Measurements from ENCODE around the gene FUT6. TPM values are rescaled to one million over a fixed set of nuclear protein-coding genes. Genes with fewer than 3 reads are reported as not detected.

FUT6 gene
- total RNA-seq, 4 donors from 2014 or later: 0.29 TPM; not detected in 3

GRCh38 chr19:5806905-5807304 is 32.6 kb downstream of the FUT6 start:
- H3K27ac ChIP-seq: no peak overlapping the region
- H3K27me3 ChIP-seq: peaks cover 34 to 45% (median 38%) of the 10 kb centered on the region in 3 donors
- ATAC-seq (no peak), DNase-seq (no peak)
- H3K36me3 ChIP-seq: no peaks in the 10 kb centered on the region
- TF ChIP-seq CTCF (IDR thresholded peaks at IDR 0.05 in 4 of 5, conservative IDR thresholded peaks at IDR 0.05 in 1 of 5) (no peak), POLR2A (IDR thresholded peaks at IDR 0.05) (no peak)
- H3K4me1 ChIP-seq: peaks cover 0 to 4% of the 10 kb centered on the region in 2 donors
- no peak overlapping the region for H3K4me3 ChIP-seq
- in situ Hi-C loops (cut with MboI; ENCODE audit: low sequenced_read_pairs in 4 of 4): no loop called here
- intact Hi-C loops (cut with DNase I; ENCODE audit: low total_unique reads): no loop called here
- no peaks in the 10 kb centered on the region for H3K9me3 ChIP-seq

- Histone ChIP-seq H3K4me3 (no peak overlapping the region), H3K27me3 (peaks cover 42 to 53% (median 46%) of the 10 kb centered on the region in 3 donors), H3K36me3 (no peaks in the 10 kb centered on the region), H3K4me1 (peaks cover 0 to 4% of the 10 kb centered on the region in 2 donors), H3K9me3 (no peaks in the 10 kb centered on the region), H3K27ac (no peak overlapping the region)
- in situ Hi-C loops (cut with MboI; ENCODE audit: low sequenced_read_pairs in 4 of 4): no loop called here
- intact Hi-C loops (cut with DNase I; ENCODE audit: low total_unique reads): no loop called here
- DNase-seq (no peak), ATAC-seq (no peak)
- TF ChIP-seq CTCF (IDR thresholded peaks at IDR 0.05 in 4 of 5, conservative IDR thresholded peaks at IDR 0.05 in 1 of 5): no peak
- no peak for TF ChIP-seq POLR2A (IDR thresholded peaks at IDR 0.05)
Observed at GRCh38 chr19:5806133-5806489, 33.4 kb downstream of the FUT6 start.

GRCh38 chr19:5805462-5806132 is 33.9 kb downstream of the FUT6 start:
- in situ Hi-C loops (cut with MboI; ENCODE audit: low sequenced_read_pairs in 4 of 4) (no loop called here), intact Hi-C loops (cut with DNase I; ENCODE audit: low total_unique reads) (loop anchor here (2.0 kb wide), 1 partner anchor 87 kb away; no protein-coding TSS in a partner anchor)
- Histone ChIP-seq H3K27ac (no peak overlapping the region), H3K9me3 (no peaks in the 10 kb centered on the region), H3K36me3 (no peaks in the 10 kb centered on the region), H3K27me3 (peaks cover 47 to 58% (median 52%) of the 10 kb centered on the region in 3 donors), H3K4me3 (no peak overlapping the region), H3K4me1 (peaks cover 0 to 4% of the 10 kb centered on the region in 2 donors)
- TF ChIP-seq POLR2A (IDR thresholded peaks at IDR 0.05) (no peak), CTCF (IDR thresholded peaks at IDR 0.05 in 4 of 5, conservative IDR thresholded peaks at IDR 0.05 in 1 of 5) (peak in 3 of 5 experiments; percentile 4 to 49 (median 32))
- ATAC-seq: no peak
- DNase-seq: no peak

GRCh38 chr19:5804516-5805461 is 34.7 kb downstream of the FUT6 start, which contains the start of gene NRTN:
TSS of gene NRTN (plus strand) at chr19:5805067. CDS start at chr19:5824166, 19,099 bp downstream.
- ATAC-seq: no peak
- no peaks in the 10 kb centered on the region for H3K9me3 ChIP-seq
- H3K36me3 ChIP-seq: no peaks in the 10 kb centered on the region
- intact Hi-C loops (cut with DNase I; ENCODE audit: low total_unique reads): loop anchor here (2.0 kb wide), 1 partner anchor 88 kb away; no protein-coding TSS in a partner anchor
- peak within 1 kb of the TSS in 2 of 4 donors; percentile 18 to 22 for H3K4me3 ChIP-seq
- TF ChIP-seq POLR2A (IDR thresholded peaks at IDR 0.05): no peak
- no peak for TF ChIP-seq CTCF (IDR thresholded peaks at IDR 0.05 in 4 of 5, conservative IDR thresholded peaks at IDR 0.05 in 1 of 5)
- no peak for DNase-seq
- peaks cover 0 to 4% of the 10 kb centered on the region in 2 donors for H3K4me1 ChIP-seq
- in situ Hi-C loops (cut with MboI; ENCODE audit: low sequenced_read_pairs in 4 of 4): no loop called here
- no peak within 1 kb of the TSS for H3K27ac ChIP-seq
- H3K27me3 ChIP-seq: peaks cover 55 to 66% (median 60%) of the 10 kb centered on the region in 3 donors
